RWPE2 (cell line): Measurements from ENCODE around the gene ABCA8.
"Not testable (repeated sequence)": the region's sequence is repeated elsewhere in the genome, so short reads cannot be mapped to it uniquely, and the experiment has no call there.

Source experiments
- ATAC-seq: fragments of 200-7000 bp; cut with Tn5 transposase; 3 replicates; pipeline ENCODE4 v1.9.1; 2021; ENCODE audit warnings: low read depth
- DNase-seq: peaks from one replicate; pipeline ENCODE4 v3.0.0-alpha.2; 2020; ENCODE audit warnings: low spot score
- H3K27ac ChIP-seq: fragments of 450-650 bp; 2 replicates; pipeline ENCODE4 v1.5.1; 2017; ENCODE audit warnings: mild to moderate bottlenecking; ENCODE audit not compliant: poor library complexity, severe bottlenecking
- H3K27me3 ChIP-seq: fragments of 250-450 bp; sonication (Bioruptor Pico); 2 replicates; pipeline ENCODE4 v1.5.1; 2021; ENCODE audit warnings: mild to moderate bottlenecking, moderate library complexity; ENCODE audit not compliant: insufficient read depth, poor library complexity, severe bottlenecking
- H3K36me3 ChIP-seq: fragments of 250-450 bp; sonication (Bioruptor Pico); 2 replicates; pipeline ENCODE4 v1.5.1; 2020; ENCODE audit warnings: low read depth, mild to moderate bottlenecking, moderate library complexity
- H3K4me1 ChIP-seq: fragments of 250-450 bp; sonication (Bioruptor Pico); 2 replicates; pipeline ENCODE4 v1.5.1; 2021; ENCODE audit warnings: mild to moderate bottlenecking, moderate library complexity; ENCODE audit not compliant: insufficient read depth, poor library complexity, severe bottlenecking
- H3K4me3 ChIP-seq: fragments of 250-450 bp; sonication (Bioruptor Pico); 2 replicates; pipeline ENCODE4 v1.5.1; 2021; ENCODE audit warnings: mild to moderate bottlenecking, moderate library complexity; ENCODE audit not compliant: severe bottlenecking
- H3K9me3 ChIP-seq: fragments of 250-450 bp; sonication (Bioruptor Pico); 2 replicates; pipeline ENCODE4 v1.5.1; 2021; ENCODE audit warnings: mild to moderate bottlenecking, moderate library complexity; ENCODE audit not compliant: severe bottlenecking
- TF ChIP-seq, protein P1 (sequence below): fragments of 450-650 bp; IDR thresholded peaks from one replicate; pipeline ENCODE4 v1.5.1; 2017; ENCODE audit warnings: mild to moderate bottlenecking, moderate library complexity; ENCODE audit not compliant: poor library complexity, severe bottlenecking

The ABCA8 gene

DNA sequence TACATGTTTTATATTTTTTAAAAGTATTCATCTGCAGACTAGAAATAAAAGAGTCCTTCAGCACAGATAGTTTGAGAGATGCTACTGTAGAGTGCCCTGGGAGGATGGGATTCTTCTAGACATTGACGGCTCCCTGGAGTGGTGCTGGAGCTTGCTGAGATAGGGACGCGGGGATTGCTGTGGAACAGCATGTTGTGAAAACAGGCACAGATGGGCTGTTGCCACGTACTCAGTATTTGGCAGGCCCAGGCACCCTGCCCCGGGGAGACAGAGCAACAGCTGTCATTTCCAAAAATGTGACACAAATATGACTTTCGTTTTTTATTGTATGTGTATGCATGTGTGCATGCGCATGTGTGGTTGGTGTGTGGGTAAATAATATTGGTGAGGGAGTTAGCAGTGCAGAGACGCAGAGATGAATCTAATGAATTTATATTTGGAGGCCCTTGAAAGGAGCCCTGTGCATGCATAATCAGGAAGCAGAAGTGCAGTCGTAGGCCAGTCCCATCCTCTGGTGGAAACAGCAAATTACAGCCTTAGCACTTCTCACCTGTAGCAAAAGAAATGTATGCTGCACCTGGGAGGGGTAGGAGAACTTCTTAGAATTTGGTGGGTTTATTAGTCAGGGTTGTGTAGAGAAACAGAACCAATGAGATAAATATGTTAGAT is 6.2 kb upstream of the ABCA8 start:
- Histone ChIP-seq H3K4me3 (no peak overlapping the region), H3K27ac (no peak overlapping the region), H3K9me3 (no peaks in the 10 kb centered on the region), H3K4me1 (no peaks in the 10 kb centered on the region), H3K27me3 (no peaks in the 10 kb centered on the region), H3K36me3 (no peaks in the 10 kb centered on the region)
- TF ChIP-seq, protein P1, sequence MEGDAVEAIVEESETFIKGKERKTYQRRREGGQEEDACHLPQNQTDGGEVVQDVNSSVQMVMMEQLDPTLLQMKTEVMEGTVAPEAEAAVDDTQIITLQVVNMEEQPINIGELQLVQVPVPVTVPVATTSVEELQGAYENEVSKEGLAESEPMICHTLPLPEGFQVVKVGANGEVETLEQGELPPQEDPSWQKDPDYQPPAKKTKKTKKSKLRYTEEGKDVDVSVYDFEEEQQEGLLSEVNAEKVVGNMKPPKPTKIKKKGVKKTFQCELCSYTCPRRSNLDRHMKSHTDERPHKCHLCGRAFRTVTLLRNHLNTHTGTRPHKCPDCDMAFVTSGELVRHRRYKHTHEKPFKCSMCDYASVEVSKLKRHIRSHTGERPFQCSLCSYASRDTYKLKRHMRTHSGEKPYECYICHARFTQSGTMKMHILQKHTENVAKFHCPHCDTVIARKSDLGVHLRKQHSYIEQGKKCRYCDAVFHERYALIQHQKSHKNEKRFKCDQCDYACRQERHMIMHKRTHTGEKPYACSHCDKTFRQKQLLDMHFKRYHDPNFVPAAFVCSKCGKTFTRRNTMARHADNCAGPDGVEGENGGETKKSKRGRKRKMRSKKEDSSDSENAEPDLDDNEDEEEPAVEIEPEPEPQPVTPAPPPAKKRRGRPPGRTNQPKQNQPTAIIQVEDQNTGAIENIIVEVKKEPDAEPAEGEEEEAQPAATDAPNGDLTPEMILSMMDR: no peak
- DNase-seq (no peak), ATAC-seq (no peak)

DNA sequence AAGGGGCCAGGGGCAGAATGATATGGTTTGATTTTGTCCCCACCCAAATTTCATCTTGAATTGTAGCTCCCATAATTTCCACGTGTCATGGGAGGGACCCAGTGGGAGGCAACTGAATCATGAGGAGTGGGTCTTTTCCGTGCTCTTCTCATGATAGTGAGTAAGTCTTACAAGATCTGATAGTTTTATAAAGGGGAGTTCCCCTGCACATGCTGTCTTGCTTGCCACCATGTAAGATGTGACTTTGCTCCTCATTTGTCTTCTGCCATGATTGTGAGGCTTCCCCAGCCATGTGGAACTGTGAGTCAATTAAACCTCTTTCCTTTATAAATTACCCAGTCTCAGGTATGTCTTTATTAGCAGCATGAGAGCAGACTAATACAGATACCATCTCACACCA is 3.9 kb upstream of the ABCA8 start:
- not testable (repeated sequence) for H3K27me3 ChIP-seq, H3K36me3 ChIP-seq, H3K4me1 ChIP-seq, H3K9me3 ChIP-seq, H3K27ac ChIP-seq, DNase-seq, H3K4me3 ChIP-seq, ATAC-seq

DNA sequence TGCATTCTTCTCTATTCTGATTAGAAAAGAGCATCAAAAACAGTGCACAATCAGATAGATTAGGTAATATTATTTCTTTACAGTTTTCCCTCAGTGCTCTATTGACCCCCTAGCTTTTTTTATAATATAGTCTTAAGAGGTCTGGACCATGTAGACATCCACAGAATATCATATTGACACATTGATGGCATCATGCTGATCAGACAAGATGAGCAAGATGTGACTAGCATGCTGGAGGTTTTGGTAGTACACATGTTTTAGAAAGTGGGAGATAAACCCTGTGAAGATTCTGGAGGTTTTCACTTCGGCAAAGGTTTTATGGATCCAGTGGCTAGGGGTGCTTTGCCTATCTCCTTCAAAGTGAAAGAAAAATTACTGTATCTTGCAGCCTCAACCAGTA is 2.8 kb upstream of the ABCA8 start:
- Histone ChIP-seq H3K27me3 (no peaks in the 10 kb centered on the region), H3K4me1 (no peaks in the 10 kb centered on the region), H3K4me3 (no peak overlapping the region), H3K27ac (no peak overlapping the region), H3K36me3 (no peaks in the 10 kb centered on the region), H3K9me3 (no peaks in the 10 kb centered on the region)
- TF ChIP-seq, protein P1: no peak
- DNase-seq: no peak
- ATAC-seq: no peak

DNA sequence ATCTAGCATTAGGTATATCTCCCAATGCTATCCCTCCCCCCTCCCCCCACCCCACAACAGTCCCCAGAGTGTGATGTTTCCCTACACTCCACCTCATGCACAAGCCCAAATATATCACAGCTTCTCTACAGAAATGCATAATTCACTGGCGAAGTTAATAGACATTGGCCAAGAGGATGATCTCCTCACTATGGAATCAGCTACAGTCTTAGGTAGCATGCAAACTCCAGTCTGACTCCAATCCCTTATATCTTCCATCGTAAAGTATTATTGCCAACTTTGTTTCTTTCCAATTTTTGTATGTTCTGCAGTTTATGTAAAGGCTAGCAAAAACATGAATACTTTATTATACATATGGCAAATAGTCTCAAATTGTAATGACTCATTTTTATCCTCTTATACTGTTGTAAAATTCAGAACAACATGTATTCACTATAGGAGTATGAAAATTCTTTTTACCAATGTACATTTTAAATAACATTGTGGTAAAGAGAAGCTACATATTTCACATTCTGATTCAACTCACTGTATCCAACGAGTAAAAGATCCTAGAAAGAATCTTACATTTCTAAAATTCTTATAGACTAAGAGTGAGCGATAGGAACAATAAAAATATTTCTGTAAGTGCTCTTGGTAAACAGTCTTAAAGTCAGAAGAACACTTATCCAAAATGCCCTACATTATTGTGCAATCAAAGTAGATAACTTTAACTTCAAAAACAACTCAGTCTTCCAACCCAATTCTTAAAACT is 871 bp downstream of the ABCA8 start:
- Histone ChIP-seq H3K4me1 (no peaks in the 10 kb centered on the region), H3K27me3 (no peaks in the 10 kb centered on the region), H3K4me3 (no peak overlapping the region), H3K27ac (no peak overlapping the region), H3K9me3 (no peaks in the 10 kb centered on the region), H3K36me3 (no peaks in the 10 kb centered on the region)
- ATAC-seq (no peak), DNase-seq (no peak)
- TF ChIP-seq, protein P1: no peak

DNA sequence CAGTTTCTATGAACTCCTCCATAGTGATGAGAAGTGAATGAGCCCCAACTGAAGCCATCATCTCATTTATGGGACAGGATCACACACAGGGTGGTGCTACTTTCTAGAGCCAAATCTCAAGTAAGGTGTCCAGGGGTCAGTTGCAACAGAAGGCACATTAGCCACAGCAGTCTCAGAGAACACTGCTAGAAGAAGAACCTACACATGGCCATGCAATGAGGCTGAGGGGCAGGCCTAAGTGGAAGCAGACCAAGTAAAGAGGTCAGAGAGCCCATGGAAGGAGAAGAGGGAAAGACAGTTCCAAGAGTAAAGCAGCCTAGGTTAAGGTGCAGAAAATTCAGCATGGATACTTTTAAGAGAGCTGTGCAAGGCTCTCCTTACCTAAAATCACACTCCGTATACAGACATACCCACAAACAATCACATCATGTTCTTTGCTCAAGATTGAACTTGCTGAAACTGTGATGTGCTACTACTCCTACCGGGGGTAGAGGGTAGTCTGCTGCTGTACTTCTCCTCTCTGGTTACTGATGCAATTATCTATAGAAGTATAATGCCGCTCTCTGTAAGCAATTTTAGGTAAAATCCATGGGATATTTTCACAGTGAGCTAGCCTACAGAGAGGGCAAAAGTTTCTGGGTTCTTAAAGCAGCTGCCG is 1.7 kb downstream of the ABCA8 start:
- H3K9me3 ChIP-seq: no peaks in the 10 kb centered on the region
- H3K36me3 ChIP-seq: no peaks in the 10 kb centered on the region
- no peak overlapping the region for H3K4me3 ChIP-seq
- DNase-seq: no peak
- no peaks in the 10 kb centered on the region for H3K27me3 ChIP-seq
- TF ChIP-seq, protein P1: no peak
- H3K27ac ChIP-seq: no peak overlapping the region
- no peak for ATAC-seq
- no peaks in the 10 kb centered on the region for H3K4me1 ChIP-seq
